Mucosa of descending colon (tissue), 3 donors: ENCODE results near the gene SHANK1. TPM values are rescaled to one million over a fixed set of nuclear protein-coding genes. Genes with fewer than 3 reads are reported as not detected.

Source experiments
- ATAC-seq: fragments of 200-7000 bp; cut with Tn5 transposase; one replicate; pipeline ENCODE4 v1.9.1; 2020; ENCODE audit warnings: mild to moderate bottlenecking, moderate library complexity
- DNase-seq, 3 donors: peaks; one replicate each; pipeline ENCODE4 v3.0.0-alpha.2; 2020
- H3K36me3 ChIP-seq: fragments of 200-600 bp; one replicate; pipeline ENCODE4 v1.8.0; 2021; ENCODE audit warnings: low read depth, mild to moderate bottlenecking
- H3K4me1 ChIP-seq: fragments of 200-600 bp; one replicate; pipeline ENCODE4 v1.8.0; 2021; ENCODE audit warnings: low read depth, mild to moderate bottlenecking
- H3K4me3 ChIP-seq: fragments of 200-600 bp; one replicate; pipeline ENCODE4 v1.8.0; 2021; ENCODE audit warnings: mild to moderate bottlenecking
- H3K9me3 ChIP-seq: fragments of 200-600 bp; one replicate; pipeline ENCODE4 v1.8.0; 2021; ENCODE audit warnings: mild to moderate bottlenecking
- intact Hi-C, 2 donors: fragments of 100-400 bp; cut with DNase I in 1 of 2; cut with micrococcal nuclease in 1 of 2; formaldehyde crosslinking; loops; one replicate each; pipeline versions ENCODE4 v1.11.0 to v1.11.1; 2022; cut with DNase I, micrococcal nuclease
- total RNA-seq, 3 donors: library from RNA; stranded (reverse); fragmentation: NEBNext Ultra II Directional in 2 of 3; extraction: Animal tissue kit (Norgen Biotek cat#: 25700) in 2 of 3; gene quantifications; one replicate each; pipeline versions ENCODE4 v1.2.1 to v1.2.4, GENCODE V29; 2021 to 2023
- TF ChIP-seq, protein P1 (sequence below): fragments of 200-600 bp; IDR thresholded peaks from one replicate; pipeline ENCODE4 v1.8.0; 2022; ENCODE audit warnings: antibody characterized with exemption, mild to moderate bottlenecking
- donor health status: DM: no; HTN: no; CAD: no; lungs with moderate emphysema.
- donor health status: DM: no; HTN: no; CAD: no.
- donor health status: DM: no; HTN: yes; CAD: no.

The SHANK1 gene
- total RNA-seq, 3 donors from 2014 or later: 0.55 to 1.1 TPM; not detected in 1

DNA sequence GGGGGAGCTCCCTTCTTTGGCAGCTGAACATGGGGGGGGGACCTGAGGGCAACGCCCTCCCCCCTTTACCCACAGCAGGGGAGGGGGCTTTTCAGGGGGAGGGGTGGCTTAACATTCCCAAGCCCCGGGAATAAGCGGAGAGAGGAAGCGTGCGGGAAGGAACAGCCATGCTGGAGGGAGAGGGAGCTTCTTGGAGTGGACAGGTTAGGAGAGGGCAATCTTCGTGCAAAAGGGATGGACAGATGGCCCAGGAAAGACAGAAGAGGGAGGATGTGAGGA lies 59.6 kb downstream of the SHANK1 start:
- no peaks in the 10 kb centered on the region for H3K9me3 ChIP-seq
- H3K4me1 ChIP-seq: peaks cover 6% of the 10 kb centered on the region
- TF ChIP-seq, protein P1, sequence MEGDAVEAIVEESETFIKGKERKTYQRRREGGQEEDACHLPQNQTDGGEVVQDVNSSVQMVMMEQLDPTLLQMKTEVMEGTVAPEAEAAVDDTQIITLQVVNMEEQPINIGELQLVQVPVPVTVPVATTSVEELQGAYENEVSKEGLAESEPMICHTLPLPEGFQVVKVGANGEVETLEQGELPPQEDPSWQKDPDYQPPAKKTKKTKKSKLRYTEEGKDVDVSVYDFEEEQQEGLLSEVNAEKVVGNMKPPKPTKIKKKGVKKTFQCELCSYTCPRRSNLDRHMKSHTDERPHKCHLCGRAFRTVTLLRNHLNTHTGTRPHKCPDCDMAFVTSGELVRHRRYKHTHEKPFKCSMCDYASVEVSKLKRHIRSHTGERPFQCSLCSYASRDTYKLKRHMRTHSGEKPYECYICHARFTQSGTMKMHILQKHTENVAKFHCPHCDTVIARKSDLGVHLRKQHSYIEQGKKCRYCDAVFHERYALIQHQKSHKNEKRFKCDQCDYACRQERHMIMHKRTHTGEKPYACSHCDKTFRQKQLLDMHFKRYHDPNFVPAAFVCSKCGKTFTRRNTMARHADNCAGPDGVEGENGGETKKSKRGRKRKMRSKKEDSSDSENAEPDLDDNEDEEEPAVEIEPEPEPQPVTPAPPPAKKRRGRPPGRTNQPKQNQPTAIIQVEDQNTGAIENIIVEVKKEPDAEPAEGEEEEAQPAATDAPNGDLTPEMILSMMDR: no peak
- intact Hi-C loops: no loop called here
- ATAC-seq (no peak), DNase-seq (no peak)
- no peaks in the 10 kb centered on the region for H3K36me3 ChIP-seq
- no peak overlapping the region for H3K4me3 ChIP-seq

DNA sequence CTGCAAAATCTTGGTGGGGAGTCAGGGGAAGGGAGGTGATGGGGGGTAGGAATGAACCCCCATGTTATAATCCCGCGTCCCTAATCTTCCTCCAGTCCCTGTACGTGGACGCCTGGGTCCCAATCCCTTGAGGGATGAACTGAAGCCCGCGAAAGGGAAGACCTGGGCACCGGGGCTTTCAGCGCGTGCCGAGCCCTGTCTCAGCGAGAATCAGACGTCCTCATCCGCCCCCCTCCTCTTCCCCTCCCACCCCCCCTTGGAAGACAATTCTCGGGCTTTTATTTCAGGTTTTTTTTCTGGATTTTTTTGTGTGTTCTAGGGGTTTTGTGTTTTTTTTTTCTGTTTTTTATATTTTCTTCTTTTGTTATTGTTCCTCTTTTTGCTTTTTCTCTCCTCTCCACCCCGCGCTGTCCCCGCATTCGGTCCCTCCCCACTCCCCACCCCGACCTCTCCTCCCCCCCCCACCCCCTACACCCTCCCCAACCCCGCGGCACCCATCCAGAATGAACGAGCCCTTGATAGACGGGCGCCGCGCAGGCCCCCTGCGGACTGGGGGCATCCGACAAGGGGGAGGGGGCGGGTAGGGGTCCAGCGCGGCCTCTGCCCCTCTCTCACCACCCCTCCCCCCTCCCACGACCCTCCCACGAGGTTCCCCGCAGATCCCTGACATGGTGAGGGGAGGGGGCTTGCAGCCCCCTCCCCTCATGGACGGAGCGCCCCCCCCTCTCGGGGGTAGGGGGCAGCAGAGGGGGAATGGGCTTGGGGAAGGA lies 60.1 kb downstream of the SHANK1 start:
- DNase-seq (no peak), ATAC-seq (no peak)
- no peaks in the 10 kb centered on the region for H3K36me3 ChIP-seq
- H3K9me3 ChIP-seq: no peaks in the 10 kb centered on the region
- H3K4me1 ChIP-seq: peaks cover 6% of the 10 kb centered on the region
- TF ChIP-seq, protein P1: no peak
- intact Hi-C loops: no loop called here
- no peak overlapping the region for H3K4me3 ChIP-seq

DNA sequence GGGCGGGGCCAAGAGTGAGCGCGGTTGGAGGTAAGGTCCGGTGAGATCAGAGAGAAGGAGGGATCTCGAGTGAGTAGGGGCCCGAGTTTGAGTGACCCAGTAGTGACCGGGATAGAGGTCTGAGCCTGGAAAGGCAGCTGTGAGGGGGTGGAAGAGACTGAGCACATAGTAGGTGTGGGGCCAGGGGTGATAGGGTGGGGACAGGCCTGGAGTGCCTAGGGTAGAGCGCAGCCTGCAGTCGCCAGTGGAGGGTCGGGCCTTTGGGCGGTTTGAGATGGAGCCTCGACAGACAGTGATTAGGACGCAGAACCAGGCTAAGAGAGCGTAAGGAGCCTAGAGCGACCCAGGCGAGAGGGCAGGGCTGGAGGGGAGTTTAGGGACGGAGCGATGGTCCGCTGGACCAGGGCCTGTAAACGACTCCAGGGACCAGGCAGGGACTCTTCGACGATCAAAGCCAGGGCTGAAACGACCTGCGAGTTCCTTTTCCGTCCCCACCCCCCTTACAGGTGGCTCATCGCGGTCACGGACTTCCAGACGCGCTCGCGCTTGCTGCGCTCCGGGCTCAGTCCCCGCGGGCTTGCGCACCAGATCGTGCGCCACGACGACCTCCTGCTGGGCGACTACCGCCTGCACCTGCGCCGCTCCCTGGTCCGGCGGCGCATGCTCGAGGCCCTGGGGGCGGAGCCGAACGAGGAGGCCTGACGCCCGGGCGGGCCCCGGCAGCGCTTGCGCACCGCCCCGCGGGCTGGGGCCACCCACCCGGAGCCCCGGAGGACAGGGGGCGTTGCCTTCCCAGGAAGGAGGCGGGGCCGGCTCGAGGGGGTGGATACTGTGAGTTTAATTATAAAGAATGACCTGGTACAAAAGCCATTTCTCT lies 60.9 kb downstream of the SHANK1 start:
- H3K4me3 ChIP-seq: no peak overlapping the region
- peaks cover 6% of the 10 kb centered on the region for H3K4me1 ChIP-seq
- no peaks in the 10 kb centered on the region for H3K9me3 ChIP-seq
- intact Hi-C loops: no loop called here
- DNase-seq (peak; percentile 36 to 65 (median 60)), ATAC-seq (peak; percentile 73)
- TF ChIP-seq, protein P1: no peak
- H3K36me3 ChIP-seq: no peaks in the 10 kb centered on the region

DNA sequence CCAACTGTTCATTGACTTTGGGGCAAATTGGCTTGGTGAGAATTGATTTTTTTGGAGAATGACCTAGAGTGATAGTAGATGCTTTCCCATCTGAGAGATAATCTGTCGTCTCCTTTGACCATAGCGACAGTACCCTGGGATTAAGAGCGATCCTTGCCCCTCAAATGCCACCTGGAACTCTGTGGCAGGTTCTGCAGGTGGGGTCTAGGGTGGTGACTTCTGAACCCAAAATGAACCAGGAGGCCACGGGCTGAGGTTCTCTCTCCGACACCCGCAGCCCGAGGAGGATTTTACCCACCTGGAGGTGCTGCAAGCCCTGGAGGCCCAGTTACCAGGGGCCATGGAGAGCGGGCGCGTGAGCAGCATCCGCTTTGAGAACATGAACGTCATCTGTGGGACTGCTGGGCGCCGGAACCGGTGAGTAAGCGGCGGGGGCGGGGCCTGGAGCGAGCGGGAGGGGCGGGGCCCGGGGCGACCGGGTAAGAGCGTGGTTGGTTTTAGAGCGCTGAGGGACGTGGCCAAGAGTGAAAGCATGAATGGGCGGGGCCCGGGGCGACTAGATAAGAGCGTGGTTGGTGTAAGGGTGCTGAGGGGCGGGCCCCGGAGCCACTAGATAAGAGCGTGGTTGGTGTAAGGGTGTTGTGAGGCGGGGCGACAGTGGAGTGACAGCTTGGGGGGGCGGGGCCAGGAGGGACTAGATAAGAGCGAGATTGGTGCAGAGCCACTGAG lies 61.7 kb downstream of the SHANK1 start:
- H3K4me3 ChIP-seq: no peak overlapping the region
- ATAC-seq (peak; percentile 85), DNase-seq (peak; percentile 60 to 90 (median 62))
- H3K4me1 ChIP-seq: peaks cover 6% of the 10 kb centered on the region
- H3K9me3 ChIP-seq: no peaks in the 10 kb centered on the region
- TF ChIP-seq, protein P1: no peak
- no peaks in the 10 kb centered on the region for H3K36me3 ChIP-seq
- intact Hi-C loops: no loop called here

DNA sequence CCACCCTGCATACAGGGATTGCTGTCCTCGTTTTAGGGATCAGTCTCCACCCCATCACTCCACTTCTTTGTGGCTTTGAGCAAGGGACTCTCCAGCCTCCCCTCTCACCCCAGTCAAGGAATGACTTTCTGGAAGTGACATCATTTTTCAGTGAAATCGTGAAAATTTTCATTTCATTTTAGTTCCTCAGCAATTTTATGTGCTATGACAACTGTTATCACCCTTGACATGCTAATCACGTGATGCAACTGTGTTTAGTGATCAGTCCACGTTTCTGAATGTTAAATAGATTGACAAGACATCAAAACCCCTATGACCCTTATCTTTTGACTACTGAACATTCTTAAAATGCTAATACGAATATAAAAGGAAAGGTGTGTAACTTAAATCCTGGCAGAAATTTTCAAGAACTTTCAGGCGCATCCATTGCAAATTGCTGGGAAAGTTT lies 62.4 kb downstream of the SHANK1 start:
- intact Hi-C loops: no loop called here
- TF ChIP-seq, protein P1: no peak
- Histone ChIP-seq H3K4me3 (no peak overlapping the region), H3K9me3 (no peaks in the 10 kb centered on the region), H3K4me1 (peaks cover 6% of the 10 kb centered on the region), H3K36me3 (no peaks in the 10 kb centered on the region)
- ATAC-seq (no peak), DNase-seq (no peak)
